Mesothelial cell of epicardium (in vitro differentiated cells): Measurements from ENCODE around the gene ARHGAP11A. TPM values are rescaled to one million over a fixed set of nuclear protein-coding genes. Genes with fewer than 3 reads are reported as not detected.

Experiments used
- DNase-seq, 2 experiments: peaks; one replicate each; pipeline ENCODE4 v3.0.0; 2021; ENCODE audit warnings: low spot score in 2 of 2; ENCODE audit not compliant: unreplicated experiment in 2 of 2
- H3K27ac Mint-ChIP-seq: 2 replicates; pipeline ENCODE4 v1.8.0; 2021; ENCODE audit warnings: mixed read lengths
- H3K27me3 Mint-ChIP-seq: 2 replicates; pipeline ENCODE4 v1.8.0; 2021; ENCODE audit warnings: low read depth, mixed read lengths
- H3K36me3 Mint-ChIP-seq: 2 replicates; pipeline ENCODE4 v1.8.0; 2021; ENCODE audit warnings: mixed read lengths
- H3K4me1 Mint-ChIP-seq: 2 replicates; pipeline ENCODE4 v1.8.0; 2021; ENCODE audit warnings: mixed read lengths
- H3K4me3 Mint-ChIP-seq: 2 replicates; pipeline ENCODE4 v1.8.0; 2021; ENCODE audit warnings: mild to moderate bottlenecking, moderate library complexity, mixed read lengths
- H3K9me3 Mint-ChIP-seq: 2 replicates; pipeline ENCODE4 v1.8.0; 2021; ENCODE audit warnings: mixed read lengths
- total RNA-seq: library from RNA; stranded (reverse); gene quantifications from 3 replicates; pipeline ENCODE4 v1.2.1, GENCODE V29; 2021
- TF ChIP-seq, protein P1 (sequence below): fragments of 200-600 bp; sonication (generic); IDR thresholded peaks from one replicate; pipeline ENCODE4 v1.5.0; 2021; ENCODE audit warnings: antibody characterized with exemption; ENCODE audit not compliant: unreplicated experiment

ARHGAP11A gene
- total RNA-seq, 1 donor from 2014 or later, result 22.2 TPM

DNA sequence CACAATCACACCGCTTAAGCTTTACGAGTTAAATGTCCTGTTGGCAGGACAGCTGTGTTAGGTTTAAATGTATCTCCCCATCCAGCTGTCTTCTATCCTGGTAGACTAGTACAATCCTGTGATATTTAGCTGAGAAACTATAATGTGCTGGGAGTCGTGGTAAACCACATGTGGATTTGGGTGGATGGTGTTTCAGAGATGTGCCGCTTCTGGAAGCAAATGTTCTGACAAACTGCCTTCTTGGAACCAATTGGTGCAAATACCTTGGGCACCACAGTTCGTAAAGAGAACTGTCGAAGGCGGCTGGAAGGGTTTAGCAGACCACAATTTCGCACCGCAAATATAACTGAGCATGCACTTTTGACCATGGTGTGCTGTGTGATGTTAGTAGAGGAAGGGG lies 41.2 kb downstream of the ARHGAP11A start:
- TF ChIP-seq, protein P1, sequence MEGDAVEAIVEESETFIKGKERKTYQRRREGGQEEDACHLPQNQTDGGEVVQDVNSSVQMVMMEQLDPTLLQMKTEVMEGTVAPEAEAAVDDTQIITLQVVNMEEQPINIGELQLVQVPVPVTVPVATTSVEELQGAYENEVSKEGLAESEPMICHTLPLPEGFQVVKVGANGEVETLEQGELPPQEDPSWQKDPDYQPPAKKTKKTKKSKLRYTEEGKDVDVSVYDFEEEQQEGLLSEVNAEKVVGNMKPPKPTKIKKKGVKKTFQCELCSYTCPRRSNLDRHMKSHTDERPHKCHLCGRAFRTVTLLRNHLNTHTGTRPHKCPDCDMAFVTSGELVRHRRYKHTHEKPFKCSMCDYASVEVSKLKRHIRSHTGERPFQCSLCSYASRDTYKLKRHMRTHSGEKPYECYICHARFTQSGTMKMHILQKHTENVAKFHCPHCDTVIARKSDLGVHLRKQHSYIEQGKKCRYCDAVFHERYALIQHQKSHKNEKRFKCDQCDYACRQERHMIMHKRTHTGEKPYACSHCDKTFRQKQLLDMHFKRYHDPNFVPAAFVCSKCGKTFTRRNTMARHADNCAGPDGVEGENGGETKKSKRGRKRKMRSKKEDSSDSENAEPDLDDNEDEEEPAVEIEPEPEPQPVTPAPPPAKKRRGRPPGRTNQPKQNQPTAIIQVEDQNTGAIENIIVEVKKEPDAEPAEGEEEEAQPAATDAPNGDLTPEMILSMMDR, result no peak
- no peak overlapping the region for H3K27ac Mint-ChIP-seq
- no peaks in the 10 kb centered on the region for H3K27me3 Mint-ChIP-seq
- no peak overlapping the region for H3K4me3 Mint-ChIP-seq
- H3K9me3 Mint-ChIP-seq, result no peaks in the 10 kb centered on the region
- H3K4me1 Mint-ChIP-seq, result peaks cover 12% of the 10 kb centered on the region
- no peaks in the 10 kb centered on the region for H3K36me3 Mint-ChIP-seq
- DNase-seq, result no peak

DNA sequence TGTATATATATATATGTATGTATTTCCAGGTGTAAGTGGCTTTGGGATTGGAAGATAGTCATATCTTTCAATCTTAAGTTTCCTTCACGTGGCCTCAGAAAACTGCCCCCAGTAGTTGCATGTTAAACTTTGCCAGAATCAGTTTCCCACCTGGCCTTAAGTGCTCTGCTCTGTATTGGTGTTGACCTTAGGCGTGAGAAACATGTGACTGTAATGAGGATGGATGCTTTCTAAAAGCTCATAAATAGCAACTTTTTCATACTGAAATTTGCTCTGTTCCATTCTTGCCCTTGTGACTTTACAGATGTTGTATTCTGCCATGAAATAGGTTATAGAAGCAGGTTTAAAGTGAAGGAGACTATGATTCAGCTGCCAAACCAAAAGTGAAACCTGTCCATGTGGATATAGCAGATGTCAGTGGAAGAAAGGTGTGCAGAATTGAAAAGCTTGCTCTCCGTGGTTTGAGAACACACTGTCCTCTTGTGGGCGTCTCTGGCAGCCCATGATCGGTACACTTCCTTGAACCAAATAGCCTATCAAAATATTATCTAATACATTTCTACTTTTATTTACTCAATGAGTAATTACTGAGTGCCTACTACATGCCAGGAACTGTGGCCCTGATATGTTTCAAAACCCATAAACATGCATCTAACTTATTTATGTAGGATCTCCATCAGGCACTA lies 42.0 kb downstream of the ARHGAP11A start:
- Mint-ChIP-seq H3K4me3 (no peak overlapping the region), H3K27ac (no peak overlapping the region), H3K9me3 (no peaks in the 10 kb centered on the region), H3K4me1 (peaks cover 3% of the 10 kb centered on the region), H3K27me3 (no peaks in the 10 kb centered on the region), H3K36me3 (no peaks in the 10 kb centered on the region)
- DNase-seq, result no peak
- TF ChIP-seq, protein P1, result no peak

DNA sequence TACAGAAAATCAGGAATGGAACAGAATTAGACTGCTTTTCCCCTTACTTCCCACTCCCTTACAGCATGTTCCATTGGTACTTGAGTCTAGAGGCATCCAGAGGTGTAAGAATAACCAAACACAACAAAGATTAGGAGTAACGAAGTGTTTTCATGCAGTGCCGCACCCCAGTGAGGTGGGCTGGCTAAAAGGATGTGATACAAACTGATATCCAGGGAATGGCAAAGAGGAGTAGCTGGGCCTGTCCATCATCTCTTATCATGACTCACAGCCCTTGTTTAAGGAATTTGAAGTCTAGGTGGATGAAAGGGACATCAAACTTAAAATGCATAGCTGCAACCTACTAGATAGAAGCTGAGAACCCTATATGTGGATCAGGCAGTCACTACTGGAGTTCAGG lies 42.6 kb downstream of the ARHGAP11A start:
- Mint-ChIP-seq H3K27ac (no peak overlapping the region), H3K9me3 (no peaks in the 10 kb centered on the region), H3K4me3 (no peak overlapping the region), H3K36me3 (no peaks in the 10 kb centered on the region), H3K4me1 (peaks cover 3% of the 10 kb centered on the region), H3K27me3 (no peaks in the 10 kb centered on the region)
- TF ChIP-seq, protein P1, result no peak
- DNase-seq, result no peak

DNA sequence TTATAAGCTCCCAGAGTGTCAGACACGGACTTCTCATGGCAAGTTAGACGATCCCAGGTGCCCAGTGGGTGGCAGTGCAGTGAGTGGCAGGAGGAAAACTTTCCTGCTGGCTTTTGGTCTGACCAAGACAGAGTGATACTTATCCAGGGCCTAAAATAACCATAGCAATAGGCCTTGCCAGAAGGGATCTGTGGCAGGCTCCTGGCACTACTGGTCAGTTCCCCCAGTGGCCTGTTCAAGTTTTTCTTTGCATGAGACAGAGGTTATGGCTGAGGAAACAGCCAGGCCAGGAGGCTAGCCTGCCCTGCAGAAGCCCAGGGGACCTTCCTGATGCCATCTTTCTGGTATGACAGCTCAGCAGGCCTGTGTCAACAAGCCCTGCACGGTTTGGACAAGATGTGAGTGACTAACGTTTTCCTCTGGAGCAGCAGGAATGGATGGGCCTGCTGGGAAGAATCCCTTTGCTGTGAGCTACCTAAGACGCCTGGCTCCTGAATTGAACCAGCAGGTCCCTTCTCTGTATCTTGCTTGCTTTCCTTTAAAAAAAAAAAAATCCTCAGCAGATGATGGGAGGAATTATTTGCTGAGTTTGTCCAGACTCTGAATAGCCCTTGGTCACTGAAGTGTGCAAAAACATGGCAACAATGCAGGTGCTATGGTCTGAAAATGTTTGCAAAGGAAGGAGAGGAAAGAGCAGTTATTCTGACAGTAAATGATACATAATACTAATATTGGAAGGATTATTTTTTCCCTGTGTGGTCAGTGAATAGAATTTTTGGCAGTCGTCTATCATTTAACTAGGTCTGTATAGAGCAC lies 44.2 kb downstream of the ARHGAP11A start:
- no peak for DNase-seq
- H3K27me3 Mint-ChIP-seq, result no peaks in the 10 kb centered on the region
- H3K36me3 Mint-ChIP-seq, result no peaks in the 10 kb centered on the region
- H3K9me3 Mint-ChIP-seq, result no peaks in the 10 kb centered on the region
- TF ChIP-seq, protein P1, result no peak
- H3K27ac Mint-ChIP-seq, result no peak overlapping the region
- H3K4me1 Mint-ChIP-seq, result no peaks in the 10 kb centered on the region
- no peak overlapping the region for H3K4me3 Mint-ChIP-seq

DNA sequence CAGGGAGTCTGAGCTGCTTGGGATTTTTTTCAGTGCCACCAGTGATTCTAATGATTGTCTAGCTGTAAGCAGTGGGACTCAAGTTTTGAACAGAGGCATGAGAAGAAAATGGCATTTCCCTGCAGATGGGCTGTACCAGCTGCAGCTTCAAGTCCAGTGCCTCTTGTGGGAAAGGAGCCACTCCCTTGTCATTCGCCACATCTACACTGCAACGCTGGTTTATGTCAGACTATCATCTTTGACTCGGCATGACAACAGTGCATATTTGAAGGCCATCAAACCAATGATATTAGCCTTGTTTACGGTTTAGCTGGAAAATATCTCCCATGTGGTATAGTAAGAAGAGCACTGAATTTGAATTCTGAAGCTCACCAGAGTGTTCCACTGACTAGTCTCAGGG lies 48.4 kb downstream of the ARHGAP11A start:
- no peaks in the 10 kb centered on the region for H3K4me1 Mint-ChIP-seq
- no peaks in the 10 kb centered on the region for H3K9me3 Mint-ChIP-seq
- H3K36me3 Mint-ChIP-seq, result no peaks in the 10 kb centered on the region
- H3K27me3 Mint-ChIP-seq, result no peaks in the 10 kb centered on the region
- no peak for DNase-seq
- H3K4me3 Mint-ChIP-seq, result no peak overlapping the region
- TF ChIP-seq, protein P1, result no peak
- no peak overlapping the region for H3K27ac Mint-ChIP-seq
